CD4-positive, alpha-beta T cell treated with Interferon gamma for 1 hour (primary cell): ENCODE data around the gene EDEM3.

Experiments used
- DNase-seq: peaks from one replicate; pipeline ENCODE4 v3.0.0-alpha.2; 2020

The EDEM3 gene

DNA sequence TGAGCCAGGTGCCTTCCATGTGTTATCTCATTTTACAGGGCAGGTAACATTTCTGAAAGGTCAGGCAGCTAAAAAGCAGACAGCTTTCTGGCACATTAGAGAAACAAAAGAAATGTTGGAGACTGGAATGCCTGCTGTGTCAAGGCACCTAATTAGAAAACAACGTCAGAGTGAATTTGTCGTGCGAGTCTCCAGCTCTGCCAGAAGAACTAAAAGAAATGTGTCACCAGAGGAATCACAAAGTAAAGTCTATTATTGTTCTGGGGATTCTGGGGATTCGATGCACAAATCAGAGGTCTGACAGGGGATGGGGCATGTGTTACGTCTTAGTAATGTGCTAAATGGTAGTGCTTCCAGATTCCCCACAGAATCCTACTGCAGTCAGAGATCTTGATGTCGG lies 89.3 kb downstream of the EDEM3 start:
- no peak for DNase-seq

DNA sequence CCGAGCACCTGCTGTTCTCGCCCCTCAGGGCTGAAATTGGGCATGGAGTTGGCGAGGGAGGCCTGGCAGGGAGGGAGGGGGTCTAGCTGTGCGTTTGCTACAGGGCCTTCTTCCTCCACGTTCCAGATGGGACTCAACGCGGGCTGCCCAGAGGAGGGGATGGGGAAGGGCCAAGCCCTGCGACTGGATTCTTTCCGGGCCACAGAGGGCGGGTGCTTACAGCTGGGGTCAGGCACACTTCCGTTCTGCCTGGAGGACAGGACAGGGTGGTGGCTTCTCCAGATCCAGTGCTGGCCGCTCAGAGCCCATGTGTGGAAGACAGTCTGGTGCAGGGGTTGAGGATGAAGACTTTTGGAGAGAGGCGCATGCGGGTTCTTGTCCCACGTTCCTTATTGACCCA lies 90.0 kb downstream of the EDEM3 start:
- DNase-seq, result no peak

DNA sequence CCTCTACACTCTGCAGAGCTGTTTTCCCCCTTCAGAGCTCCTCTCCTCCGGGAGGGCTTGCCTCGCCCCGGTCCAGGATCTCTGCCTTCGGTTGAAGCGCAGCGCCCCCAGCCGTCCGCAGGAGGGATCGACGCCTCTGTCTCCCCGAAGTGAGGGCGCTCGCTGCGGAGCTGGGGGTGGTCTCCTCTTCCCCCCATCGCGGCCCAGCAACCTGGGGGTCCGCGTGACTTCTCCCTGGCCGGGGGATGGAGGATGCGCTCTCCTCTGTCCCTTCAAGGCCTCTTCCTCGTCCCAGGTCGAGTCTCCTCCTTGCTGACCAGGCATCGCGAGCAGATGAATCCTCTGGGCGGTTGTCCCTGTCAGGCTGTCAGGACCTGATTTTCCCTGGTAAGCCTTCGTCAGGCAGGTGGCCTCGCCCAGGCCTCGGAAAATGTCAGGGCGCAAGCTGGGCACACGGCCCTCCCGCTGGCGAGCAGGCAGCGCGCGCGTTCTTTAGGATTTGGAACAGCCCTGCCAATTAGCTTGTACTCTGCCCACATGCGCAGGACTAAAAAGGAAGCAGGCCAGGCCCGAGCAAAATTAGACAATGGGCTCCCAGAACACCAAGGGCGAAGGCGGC lies 90.5 kb downstream of the EDEM3 start:
- peak; percentile 8 for DNase-seq

DNA sequence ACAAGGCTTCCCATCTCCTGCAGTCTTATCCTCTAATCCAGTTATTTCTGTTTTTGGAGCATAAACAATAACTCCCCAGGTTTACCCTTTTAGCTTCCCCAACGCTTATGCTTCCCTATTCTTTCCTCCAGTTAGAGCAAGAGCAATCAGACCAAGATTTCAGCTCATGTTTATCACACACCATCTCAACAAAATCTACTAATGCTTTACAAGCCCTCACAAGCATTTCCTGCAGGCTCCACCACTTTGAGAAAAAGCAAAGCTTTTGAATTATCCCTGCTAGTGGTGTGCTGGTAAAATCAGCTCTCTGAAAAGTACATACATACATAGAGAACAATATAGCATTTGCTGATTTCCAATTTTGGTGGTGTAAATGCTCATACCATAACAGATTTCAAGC lies 92.9 kb downstream of the EDEM3 start:
- no peak for DNase-seq

DNA sequence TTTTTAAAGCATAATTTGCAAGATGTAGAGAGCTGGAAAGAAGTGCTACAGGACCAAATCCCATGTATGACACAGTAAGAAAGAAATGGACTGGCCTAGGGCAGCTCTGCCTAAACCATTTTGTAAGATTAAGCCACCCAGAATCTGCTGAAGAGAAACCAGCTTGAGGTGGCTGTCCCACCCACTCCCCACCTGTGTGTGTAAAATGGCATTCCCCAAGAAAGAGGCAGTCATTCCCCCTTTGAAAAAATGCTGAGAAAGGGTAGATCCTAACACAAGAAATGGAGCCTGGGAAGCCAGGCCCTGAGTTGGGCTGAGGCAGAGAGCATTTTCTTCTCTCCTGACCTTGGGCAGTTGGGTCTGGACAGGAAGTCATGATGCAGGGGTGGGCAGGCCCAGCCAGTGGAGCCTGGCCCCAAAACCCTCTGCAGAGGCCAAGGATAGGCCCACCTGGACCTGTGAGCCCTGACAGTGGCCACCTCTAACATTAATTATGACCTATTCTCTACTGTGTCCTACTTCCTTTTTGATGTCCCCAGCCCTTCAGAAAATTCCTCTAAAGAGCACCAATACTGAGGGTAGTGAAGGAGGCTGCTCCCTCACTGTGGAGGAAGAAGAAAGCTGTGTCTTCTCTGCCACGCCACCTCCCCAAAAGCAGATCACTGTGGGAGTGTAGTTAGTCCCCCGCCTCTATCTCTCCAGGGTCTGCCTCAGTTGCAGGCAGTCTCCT lies 94.0 kb downstream of the EDEM3 start:
- DNase-seq, result no peak

DNA sequence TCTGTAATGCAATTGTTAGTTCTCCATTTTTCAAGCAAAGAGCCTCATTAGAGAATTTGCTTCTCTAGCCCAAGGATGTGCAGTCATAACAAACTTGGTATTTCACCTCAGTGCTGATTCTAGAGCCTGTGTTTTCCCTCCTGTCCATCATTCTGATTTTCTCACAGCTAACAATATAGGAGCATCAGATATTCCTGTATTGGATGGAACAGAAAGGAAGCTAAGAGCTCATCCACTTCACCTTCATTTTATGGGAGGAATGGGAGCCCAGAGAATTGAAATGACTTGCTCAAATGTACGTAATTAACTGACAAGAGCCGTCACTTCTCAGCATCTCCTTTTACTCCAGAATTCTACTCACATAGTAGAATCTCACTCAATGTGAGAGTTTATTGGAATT lies 96.6 kb downstream of the EDEM3 start:
- DNase-seq, result no peak

- DNase-seq, result no peak
Observed at GRCh38 chr1:184656221-184656620, 98.4 kb downstream of the EDEM3 start.

DNA sequence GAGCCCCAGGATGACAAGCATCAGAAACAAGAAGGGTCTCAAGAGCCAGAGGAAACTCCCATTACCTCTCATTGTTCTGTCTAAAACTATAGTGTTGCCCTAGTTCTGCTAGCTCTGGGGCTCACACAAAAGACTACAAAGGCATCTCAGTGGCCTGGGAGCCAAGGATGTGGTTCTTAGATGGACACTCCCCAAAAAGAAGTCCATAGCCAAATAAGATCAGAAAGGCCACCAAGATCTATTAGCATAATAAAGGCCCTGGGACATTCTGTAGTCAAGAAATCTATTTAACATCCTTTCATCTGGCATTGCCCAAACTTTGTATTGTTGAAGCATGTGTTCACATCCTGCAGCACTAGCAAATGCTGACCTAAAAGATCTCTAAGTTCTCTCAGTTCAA lies 99.5 kb downstream of the EDEM3 start:
- DNase-seq, result no peak

- DNase-seq, result no peak
Observed at GRCh38 chr1:184650177-184650866, 104.3 kb downstream of the EDEM3 start.

DNA sequence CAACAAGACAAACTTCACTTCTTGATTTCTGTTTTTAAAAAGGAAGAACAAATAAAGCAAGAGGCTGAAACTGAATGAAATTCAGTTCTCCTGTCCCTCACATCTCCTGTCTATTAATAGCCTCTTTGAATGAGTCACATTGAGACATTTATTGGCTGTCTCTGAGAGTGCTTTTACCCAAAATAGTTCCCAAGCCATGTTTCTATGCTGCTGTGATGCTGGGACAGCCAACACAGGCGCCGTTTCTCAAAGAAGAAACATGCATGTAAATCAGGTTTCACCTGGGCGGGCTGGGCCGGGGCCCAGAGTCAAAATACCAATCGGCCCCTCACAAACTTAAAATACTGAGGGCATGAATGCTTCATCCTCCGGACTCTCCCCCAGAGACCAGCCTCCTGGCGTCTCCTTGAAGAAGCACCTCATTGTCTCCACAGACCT lies 105.2 kb downstream of the EDEM3 start:
- no peak for DNase-seq

- DNase-seq, result no peak
Observed at GRCh38 chr1:184648856-184649201, 105.8 kb downstream of the EDEM3 start.

DNA sequence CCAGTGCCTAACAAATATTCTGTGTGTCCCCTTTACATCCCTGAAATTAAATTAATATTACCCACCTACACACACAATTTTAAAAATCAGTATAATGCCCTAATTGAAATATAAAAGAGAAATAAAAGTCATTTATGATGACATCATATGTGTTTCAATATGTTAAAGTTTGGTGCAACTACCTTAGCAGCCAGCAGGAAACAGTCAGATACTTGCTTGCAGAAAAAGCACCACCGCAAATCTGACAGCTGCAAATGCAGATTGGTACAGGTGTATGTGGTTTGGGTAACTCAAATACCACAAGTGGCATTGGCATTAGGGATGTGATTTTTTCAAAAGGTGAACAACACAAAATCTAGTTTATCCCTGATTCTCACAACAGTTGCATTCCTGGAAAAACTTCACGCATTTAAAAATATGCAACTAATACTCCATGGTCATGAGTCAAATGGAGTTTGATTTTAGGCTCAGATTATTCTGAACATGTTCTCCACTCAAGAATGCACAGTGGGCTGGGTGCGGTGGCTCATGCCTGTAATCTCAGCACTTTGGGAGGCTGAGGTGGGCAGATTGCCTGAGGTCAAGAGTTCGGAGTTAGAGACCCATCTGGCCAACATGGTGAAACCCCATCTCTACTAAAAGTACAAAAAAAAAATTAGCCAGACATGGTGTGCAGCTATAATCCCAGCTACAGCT lies 106.3 kb downstream of the EDEM3 start:
- DNase-seq, result no peak

GRCh38 chr1:184647471-184647870 lies 107.2 kb downstream of the EDEM3 start:
- DNase-seq, result no peak

DNA sequence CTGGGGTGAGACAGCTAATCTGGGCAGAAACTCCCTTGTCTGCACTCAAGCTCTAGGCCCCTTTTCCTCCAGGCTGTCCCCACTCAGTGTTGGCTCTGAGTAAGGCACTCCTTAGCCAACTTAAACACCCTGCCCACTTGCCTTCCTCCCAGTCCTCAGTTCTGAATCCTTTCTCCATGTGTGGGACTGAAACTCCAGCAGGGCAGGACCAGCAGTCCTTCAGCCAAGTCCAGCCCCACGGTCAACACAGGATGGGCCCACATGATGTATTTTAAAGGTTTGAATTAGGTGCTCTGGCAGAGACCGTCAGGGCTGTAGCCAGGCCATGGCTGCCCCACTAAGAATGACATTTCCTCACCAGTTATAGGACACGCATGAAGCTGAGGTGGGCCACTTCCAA lies 107.8 kb downstream of the EDEM3 start:
- no peak for DNase-seq

DNA sequence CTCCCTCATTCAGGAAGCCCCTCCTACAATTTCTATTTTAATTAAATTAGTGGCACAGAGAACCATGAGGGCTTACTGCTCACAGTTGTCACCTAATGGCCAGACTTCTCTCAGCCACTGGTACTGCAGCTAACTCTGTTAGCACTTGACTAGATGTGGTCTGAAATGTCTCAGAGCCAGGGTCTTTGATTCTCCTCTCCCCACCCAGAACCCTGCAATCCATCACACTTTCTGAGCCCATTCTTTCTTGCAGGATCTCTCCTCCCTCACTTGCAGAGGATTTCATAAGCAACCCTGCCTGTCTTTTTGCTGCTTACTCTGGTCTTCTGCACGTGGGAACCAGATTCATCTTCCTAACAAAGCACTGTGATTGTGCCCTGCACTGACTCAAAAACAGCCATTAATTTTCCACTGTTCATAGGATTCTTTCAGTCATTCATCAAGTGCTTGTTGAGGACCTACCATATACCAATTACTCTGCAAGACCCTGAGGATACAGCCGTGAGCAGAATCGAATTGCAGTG lies 108.4 kb downstream of the EDEM3 start:
- no peak for DNase-seq

DNA sequence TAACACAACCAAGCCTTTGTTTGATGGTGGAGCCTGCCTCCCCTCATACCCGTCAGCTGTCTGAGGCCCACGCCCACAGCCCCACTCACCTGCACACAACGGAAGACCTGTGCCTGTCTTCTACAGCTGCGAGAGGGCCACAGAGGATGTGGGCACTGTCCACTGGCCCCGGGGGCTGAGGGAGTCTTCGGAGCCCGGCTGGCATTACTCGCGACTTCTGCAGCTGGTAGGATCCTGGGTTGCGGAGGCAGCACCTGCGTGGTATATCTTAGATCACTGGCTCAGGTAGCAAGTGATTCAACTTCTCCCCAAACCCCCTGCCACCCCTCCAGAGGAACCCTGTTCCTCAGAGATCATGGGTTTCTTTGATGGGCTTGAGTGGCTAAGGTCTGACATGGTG lies 109.9 kb downstream of the EDEM3 start:
- no peak for DNase-seq

DNA sequence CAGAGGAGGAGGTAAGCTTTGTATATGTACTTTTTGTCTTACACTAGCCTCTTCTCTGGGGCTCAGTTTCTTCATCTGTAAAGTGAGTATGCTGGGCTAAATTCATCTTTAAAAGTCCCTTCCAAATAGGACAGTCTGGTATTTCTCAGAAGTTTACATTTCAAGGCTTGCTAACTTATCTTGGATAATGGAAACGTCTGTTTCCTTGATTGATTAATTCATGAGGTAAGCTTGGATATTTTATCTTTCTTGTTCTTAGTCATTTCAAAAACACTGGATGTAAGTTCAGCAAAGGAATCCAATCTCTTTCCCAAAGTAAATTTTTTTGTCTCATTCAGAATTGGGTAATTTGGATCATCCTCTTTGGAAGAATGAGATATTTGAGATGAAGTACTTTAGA lies 111.0 kb downstream of the EDEM3 start:
- no peak for DNase-seq

DNA sequence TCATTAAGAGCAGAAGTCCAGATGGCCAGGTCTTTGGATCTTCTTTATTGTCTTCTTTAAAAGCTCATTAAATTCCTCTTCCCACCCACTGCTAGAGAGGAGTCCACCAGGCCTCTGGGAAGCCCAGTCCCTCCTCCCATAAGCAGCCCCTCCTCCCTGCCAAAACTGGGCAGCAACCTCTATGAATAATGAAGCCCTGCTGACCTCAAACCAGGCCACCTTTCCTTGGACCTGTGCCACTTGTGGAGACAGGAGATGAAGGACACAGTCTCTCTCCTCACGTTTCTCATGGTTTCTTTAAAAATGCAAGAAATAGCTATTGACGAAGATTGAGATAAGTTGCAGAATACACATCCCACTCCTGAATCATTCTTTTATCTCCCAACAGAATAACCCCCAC lies 112.8 kb downstream of the EDEM3 start:
- no peak for DNase-seq

DNA sequence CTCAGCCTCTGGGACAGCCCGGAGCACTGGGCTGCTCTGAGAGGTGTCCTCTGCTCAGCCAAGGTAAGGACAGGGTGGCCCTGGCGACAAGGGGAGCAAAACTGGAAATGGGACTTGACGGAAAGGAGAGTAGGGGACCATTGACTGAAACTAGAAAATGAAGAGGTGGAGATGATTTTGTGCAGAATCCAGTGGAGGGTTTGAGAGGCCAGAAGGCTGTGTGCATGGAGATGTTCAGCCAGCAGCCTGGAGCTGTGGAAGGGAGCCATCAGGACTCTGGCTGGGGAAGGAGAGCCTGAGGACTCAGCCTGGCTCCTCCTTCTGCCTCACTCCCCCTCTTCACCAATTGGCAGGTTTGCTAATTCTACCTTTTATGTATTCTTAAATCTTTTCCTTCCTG lies 114.2 kb downstream of the EDEM3 start:
- no peak for DNase-seq
